NCI-H1694 treated with DMSO at 0.1 percent for 48 hours (cell line): ENCODE data around the gene EIF3K.

Experiments
- DNase-seq: peaks from one replicate; lab custom pipeline; 2025; lab: John Stamatoyannopoulos, UW

EIF3K gene

GRCh38 chr19:38649305-38650171 is 30.6 kb downstream of the EIF3K start:
- no peak for DNase-seq

- no peak for DNase-seq
These were observed 31.3 kb downstream of the EIF3K start for GRCh38 chr19:38650172-38650775.

- DNase-seq, result no peak
These were observed 32.1 kb downstream of the EIF3K start for GRCh38 chr19:38650911-38651584.

GRCh38 chr19:38653028-38653571 is 34.1 kb downstream of the EIF3K start:
- peak; percentile 91 for DNase-seq

- no peak for DNase-seq
These were observed 35.7 kb downstream of the EIF3K start for GRCh38 chr19:38654628-38655055.

GRCh38 chr19:38655148-38655824 is 36.3 kb downstream of the EIF3K start:
- DNase-seq, result no peak

- no peak for DNase-seq
These were observed 37.4 kb downstream of the EIF3K start for GRCh38 chr19:38656171-38656981.

GRCh38 chr19:38657633-38658222 is 38.7 kb downstream of the EIF3K start:
- no peak for DNase-seq

- DNase-seq, result peak; percentile 82
These were observed 39.7 kb downstream of the EIF3K start for GRCh38 chr19:38658462-38659306.

- DNase-seq, result no peak
These were observed 41.7 kb downstream of the EIF3K start for GRCh38 chr19:38660724-38661123.

- DNase-seq, result no peak
These were observed 42.1 kb downstream of the EIF3K start for GRCh38 chr19:38661136-38661535.

- no peak for DNase-seq
These were observed 43.0 kb downstream of the EIF3K start for GRCh38 chr19:38661996-38662395.

GRCh38 chr19:38662537-38663155 is 43.7 kb downstream of the EIF3K start:
- DNase-seq, result no peak

GRCh38 chr19:38663156-38663651 is 44.2 kb downstream of the EIF3K start:
- no peak for DNase-seq

GRCh38 chr19:38663957-38664502 is 45.0 kb downstream of the EIF3K start:
- DNase-seq, result no peak

GRCh38 chr19:38664503-38665211 is 45.7 kb downstream of the EIF3K start:
- no peak for DNase-seq

- DNase-seq, result no peak
These were observed 46.4 kb downstream of the EIF3K start for GRCh38 chr19:38665219-38665931.
